ENCODE data around the gene DOK6.

- TF ChIP-seq, protein P1, sequence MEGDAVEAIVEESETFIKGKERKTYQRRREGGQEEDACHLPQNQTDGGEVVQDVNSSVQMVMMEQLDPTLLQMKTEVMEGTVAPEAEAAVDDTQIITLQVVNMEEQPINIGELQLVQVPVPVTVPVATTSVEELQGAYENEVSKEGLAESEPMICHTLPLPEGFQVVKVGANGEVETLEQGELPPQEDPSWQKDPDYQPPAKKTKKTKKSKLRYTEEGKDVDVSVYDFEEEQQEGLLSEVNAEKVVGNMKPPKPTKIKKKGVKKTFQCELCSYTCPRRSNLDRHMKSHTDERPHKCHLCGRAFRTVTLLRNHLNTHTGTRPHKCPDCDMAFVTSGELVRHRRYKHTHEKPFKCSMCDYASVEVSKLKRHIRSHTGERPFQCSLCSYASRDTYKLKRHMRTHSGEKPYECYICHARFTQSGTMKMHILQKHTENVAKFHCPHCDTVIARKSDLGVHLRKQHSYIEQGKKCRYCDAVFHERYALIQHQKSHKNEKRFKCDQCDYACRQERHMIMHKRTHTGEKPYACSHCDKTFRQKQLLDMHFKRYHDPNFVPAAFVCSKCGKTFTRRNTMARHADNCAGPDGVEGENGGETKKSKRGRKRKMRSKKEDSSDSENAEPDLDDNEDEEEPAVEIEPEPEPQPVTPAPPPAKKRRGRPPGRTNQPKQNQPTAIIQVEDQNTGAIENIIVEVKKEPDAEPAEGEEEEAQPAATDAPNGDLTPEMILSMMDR (IDR thresholded peaks at IDR 0.05 in 8 of 11, conservative IDR thresholded peaks at IDR 0.05 in 3 of 11) = no peak
- TF ChIP-seq POLR2AphosphoS5 (IDR thresholded peaks at IDR 0.05) = no peak
Measured at GRCh38 chr18:69528435-69528834, 127.7 kb downstream of the DOK6 start.

Data from spleen (tissue), 7 donors.